Ectodermal cell (in vitro differentiated cells): Measurements from ENCODE around the gene ADAMTS12.

Source experiments
- H3K27ac ChIP-seq: 2 replicates; pipeline ENCODE4 v1.7.0; 2013; ENCODE audit warnings: mild to moderate bottlenecking, low read depth, low read length; ENCODE audit not compliant: insufficient read depth, poor library complexity, severe bottlenecking
- H3K27me3 ChIP-seq: 2 replicates; pipeline ENCODE4 v1.7.0; 2013; ENCODE audit warnings: mild to moderate bottlenecking, low read length; ENCODE audit not compliant: insufficient read depth, control insufficient read depth, poor library complexity, severe bottlenecking
- H3K36me3 ChIP-seq: one replicate; pipeline ENCODE4 v1.7.0; 2013; ENCODE audit warnings: low read length; ENCODE audit not compliant: control insufficient read depth, insufficient read depth
- H3K4me1 ChIP-seq: one replicate; pipeline ENCODE4 v1.7.0; 2013; ENCODE audit warnings: low read length; ENCODE audit not compliant: control insufficient read depth, insufficient read depth
- H3K4me3 ChIP-seq: 2 replicates; pipeline ENCODE4 v1.7.0; 2013; ENCODE audit warnings: low read depth, low read length, control low read depth; ENCODE audit not compliant: insufficient read depth
- H3K9me3 ChIP-seq: 2 replicates; pipeline ENCODE4 v1.7.0; 2013; ENCODE audit warnings: mild to moderate bottlenecking, low read length, moderate library complexity; ENCODE audit not compliant: control insufficient read depth
- WGBS, 2 experiments: methylation state at CpG; one replicate each; pipeline ENCODE4 v1.1.7; 2013; ENCODE audit warnings: missing lambda C conversion rate in 2 of 2; 5-methylcytosine and 5-hydroxymethylcytosine counted together

Gene ADAMTS12

DNA sequence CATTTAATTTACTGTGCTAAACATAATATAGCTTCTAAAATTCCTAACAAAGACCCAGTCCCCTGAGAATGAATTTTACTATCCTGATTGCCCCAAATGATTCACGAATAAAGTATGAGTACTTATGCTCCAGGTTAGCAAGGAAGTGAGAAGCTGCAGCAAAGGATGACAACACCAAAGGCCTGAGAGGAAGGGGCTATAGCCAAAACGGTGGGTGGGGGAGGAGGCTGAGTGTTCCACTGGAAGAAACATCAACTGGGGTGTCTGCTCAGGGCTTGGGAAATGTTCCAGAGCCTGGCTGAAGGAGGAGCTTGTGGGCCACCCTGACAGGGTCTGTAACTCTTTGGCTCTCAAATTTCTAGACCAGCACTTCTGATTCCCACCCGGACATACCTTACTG is 157.3 kb downstream of the ADAMTS12 start:
- Histone ChIP-seq H3K4me1 (peaks cover 9% of the 10 kb centered on the region), H3K27ac (no peak overlapping the region), H3K36me3 (no peaks in the 10 kb centered on the region), H3K4me3 (no peak overlapping the region), H3K27me3 (no peaks in the 10 kb centered on the region), H3K9me3 (no peaks in the 10 kb centered on the region)
- WGBS, 2 experiments: 72 to 73% methylated on average over 3 of the region's 3 CpGs

DNA sequence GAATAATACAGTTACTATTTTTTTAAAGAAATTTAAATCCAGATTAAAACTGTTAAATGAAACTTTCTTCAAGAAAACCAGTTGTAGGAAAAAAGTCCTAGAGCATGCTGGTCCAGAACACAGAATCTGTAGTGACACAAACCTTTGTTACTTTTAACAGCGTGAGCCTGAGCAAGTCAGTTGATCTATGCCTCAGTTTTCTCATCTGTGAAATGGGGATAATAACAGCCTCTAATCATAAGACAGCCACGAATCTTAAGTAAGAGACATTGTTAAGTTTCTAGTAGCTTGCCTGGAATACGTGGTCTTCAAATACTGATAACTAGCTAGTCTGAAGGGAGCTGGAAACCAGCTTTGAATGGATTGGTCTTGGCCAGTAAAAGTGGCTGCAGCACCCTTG is 158.6 kb downstream of the ADAMTS12 start:
- Histone ChIP-seq H3K27ac (no peak overlapping the region), H3K27me3 (no peaks in the 10 kb centered on the region), H3K36me3 (no peaks in the 10 kb centered on the region), H3K4me1 (peaks cover 9% of the 10 kb centered on the region), H3K9me3 (no peaks in the 10 kb centered on the region), H3K4me3 (no peak overlapping the region)
- WGBS, 2 experiments: 97 to 98% methylated on average over 3 of the region's 3 CpGs

DNA sequence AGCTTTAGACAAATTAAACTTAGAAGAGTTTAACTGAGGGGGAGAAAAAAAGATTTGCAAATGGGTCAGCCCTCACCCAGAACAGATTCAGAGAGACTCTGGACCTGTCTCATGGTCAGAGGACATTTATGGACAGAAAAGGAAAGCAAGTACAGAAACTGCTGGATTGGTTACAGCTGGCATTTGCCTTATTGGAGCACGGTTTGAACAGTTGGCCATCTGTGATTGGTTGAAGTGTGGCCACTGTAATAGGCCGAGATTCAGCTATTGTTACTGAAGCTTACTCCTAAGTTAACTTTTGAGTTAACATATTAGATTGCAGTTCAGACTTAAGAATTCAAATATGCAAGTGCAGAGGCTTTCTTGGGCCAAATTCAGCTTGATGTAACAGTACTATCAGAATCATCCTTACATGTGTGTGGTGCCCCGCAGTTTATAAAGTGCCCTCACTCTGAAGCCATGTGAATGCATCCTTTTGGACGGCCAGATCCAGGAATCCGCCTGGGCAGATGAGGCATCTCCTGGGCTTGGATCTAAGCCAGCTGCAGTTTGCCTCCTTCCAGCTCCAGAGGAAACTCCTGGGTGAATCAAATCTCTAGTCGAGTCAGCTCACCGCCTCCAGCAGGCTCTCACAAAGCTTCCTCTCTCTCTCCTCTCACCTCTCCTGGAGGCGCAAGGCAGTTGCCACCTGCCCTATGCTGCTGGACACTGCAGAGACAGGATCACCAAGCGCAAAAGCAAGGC is 165.2 kb downstream of the ADAMTS12 start:
- H3K27ac ChIP-seq: no peak overlapping the region
- H3K4me1 ChIP-seq: no peaks in the 10 kb centered on the region
- H3K36me3 ChIP-seq: no peaks in the 10 kb centered on the region
- H3K27me3 ChIP-seq: no peaks in the 10 kb centered on the region
- 87 to 89% methylated on average over 9 of the region's 9 CpGs for WGBS, 2 experiments
- H3K9me3 ChIP-seq: no peaks in the 10 kb centered on the region
- H3K4me3 ChIP-seq: no peak overlapping the region

DNA sequence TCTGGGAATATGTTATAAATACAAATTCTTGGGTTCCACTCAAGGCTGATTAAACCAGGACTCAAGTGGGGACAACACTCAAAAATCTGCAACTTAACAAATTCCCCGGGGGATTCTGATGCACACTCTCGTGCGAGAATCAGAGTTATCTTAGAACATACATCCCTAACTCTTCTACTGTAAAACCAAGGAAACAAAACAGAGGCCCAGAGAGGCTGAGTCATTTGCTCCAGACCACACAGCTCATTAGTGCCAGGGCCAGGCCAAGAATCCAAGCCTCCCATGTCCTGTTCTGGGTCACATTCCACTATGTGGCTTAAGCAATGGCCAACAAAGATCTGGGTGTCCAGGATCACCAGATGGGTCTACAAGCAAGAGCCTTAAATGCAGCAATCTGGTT is 166.0 kb downstream of the ADAMTS12 start:
- H3K27me3 ChIP-seq: no peaks in the 10 kb centered on the region
- H3K4me1 ChIP-seq: no peaks in the 10 kb centered on the region
- H3K4me3 ChIP-seq: no peak overlapping the region
- 94 to 95% methylated on average over 3 of the region's 3 CpGs for whole genome bisulfite sequencing, 2 experiments
- no peaks in the 10 kb centered on the region for H3K9me3 ChIP-seq
- H3K36me3 ChIP-seq: no peaks in the 10 kb centered on the region
- H3K27ac ChIP-seq: no peak overlapping the region

DNA sequence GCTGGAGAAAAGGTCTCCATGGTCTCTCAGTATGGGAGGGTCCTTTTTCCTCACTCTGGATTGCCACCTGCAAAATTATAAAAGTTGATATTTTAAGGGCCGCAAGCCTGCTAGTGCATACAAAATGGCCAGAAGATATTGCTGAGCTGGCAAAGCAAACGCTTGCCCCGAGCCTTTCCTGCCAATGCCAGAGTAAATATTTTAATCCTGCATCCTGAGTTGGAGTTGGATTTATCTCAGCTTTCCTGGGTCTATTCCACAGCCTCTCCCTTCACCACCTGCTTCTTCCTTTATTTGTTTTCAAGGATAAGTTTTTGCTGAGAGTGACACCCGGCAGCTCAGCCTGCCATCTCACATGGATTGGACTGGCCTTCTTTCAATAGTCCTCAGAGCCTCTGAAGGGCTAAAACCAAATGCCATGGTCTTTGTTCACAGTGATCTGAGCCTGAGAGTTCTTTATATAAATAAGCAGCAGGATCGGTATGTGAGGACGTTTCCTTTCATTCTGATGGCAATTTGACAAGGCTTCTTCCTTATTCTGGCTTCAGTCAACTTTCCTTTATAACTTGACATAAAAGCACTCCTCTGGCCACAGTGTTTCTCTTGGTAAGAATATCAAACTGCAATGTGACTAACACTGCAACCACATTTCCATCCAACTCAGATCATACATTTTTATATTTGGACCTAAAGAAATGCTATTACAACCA is 170.1 kb downstream of the ADAMTS12 start:
- no peak overlapping the region for H3K27ac ChIP-seq
- H3K9me3 ChIP-seq: no peaks in the 10 kb centered on the region
- H3K4me1 ChIP-seq: no peaks in the 10 kb centered on the region
- no peaks in the 10 kb centered on the region for H3K36me3 ChIP-seq
- H3K4me3 ChIP-seq: no peak overlapping the region
- H3K27me3 ChIP-seq: no peaks in the 10 kb centered on the region
- 69 to 77% methylated on average over 6 of the region's 6 CpGs for WGBS, 2 experiments

DNA sequence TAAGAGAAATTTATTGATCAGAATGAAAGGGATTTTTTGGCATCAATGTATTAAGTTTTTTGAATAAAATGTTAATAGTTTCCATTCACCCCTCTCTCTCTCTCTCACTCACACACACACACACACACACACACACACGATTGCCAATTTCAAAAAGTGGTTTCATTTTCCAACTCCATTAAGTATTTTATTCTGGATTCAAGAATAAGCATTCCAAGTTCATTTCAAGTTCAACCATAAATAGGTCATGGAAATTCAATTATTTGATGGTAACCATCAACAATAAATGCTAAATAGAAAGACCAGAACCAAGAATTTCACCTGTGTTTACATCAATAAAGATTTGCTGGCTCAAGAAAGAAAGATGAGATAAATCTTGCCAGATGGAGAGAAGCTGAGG is 171.6 kb downstream of the ADAMTS12 start:
- H3K36me3 ChIP-seq: peaks cover 3% of the 10 kb centered on the region
- H3K4me3 ChIP-seq: no peak overlapping the region
- H3K27me3 ChIP-seq: no peaks in the 10 kb centered on the region
- no peaks in the 10 kb centered on the region for H3K9me3 ChIP-seq
- 60 to 89% methylated on average over 1 of the region's 1 CpG for WGBS, 2 experiments
- H3K27ac ChIP-seq: no peak overlapping the region
- H3K4me1 ChIP-seq: no peaks in the 10 kb centered on the region

DNA sequence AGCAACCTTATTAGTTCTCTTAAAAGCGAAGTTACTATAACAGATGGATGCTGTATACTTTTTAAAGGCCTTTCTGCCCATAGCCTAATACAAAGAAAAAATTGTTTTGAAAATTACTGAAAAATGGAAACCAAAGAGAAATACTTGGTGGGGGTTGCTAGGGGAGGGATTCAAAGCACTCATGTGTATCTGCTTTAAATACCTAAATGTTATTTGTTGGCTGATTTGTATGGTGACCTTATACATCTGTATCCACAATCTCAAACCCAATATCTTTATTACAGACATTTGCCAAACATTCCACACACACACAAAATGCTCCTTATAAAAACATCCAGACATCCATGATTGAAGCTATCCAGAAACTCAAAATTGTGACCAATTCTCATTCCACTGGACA is 172.0 kb downstream of the ADAMTS12 start:
- H3K27ac ChIP-seq: no peak overlapping the region
- no peaks in the 10 kb centered on the region for H3K27me3 ChIP-seq
- peaks cover 3% of the 10 kb centered on the region for H3K36me3 ChIP-seq
- H3K4me3 ChIP-seq: no peak overlapping the region
- no peaks in the 10 kb centered on the region for H3K9me3 ChIP-seq
- no peaks in the 10 kb centered on the region for H3K4me1 ChIP-seq
- 88% methylated on average over 1 of the region's 1 CpG; no CpG with 5 or more reads in 1 of the 2 experiments for WGBS, 2 experiments

DNA sequence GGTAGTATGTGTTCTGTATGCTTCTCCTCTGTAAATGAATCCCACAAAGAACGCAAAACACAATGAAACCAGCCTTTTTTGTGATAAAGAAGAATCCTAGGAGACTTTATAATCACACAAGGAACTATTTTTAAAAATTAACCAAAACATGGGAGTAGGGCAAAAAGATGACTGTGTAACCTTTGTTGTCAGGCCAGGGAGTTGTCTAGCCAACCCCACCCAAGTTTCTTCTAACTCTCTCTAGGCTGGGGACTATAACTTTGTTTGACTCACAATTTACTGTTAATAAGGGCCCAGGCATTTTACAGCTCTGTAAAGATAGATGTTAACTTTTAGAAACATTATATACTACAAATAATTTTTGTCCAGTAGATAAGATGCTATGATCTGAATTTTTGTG is 176.1 kb downstream of the ADAMTS12 start:
- H3K4me3 ChIP-seq: no peak overlapping the region
- H3K27ac ChIP-seq: no peak overlapping the region
- H3K36me3 ChIP-seq: peaks cover 3% of the 10 kb centered on the region
- H3K9me3 ChIP-seq: no peaks in the 10 kb centered on the region
- H3K27me3 ChIP-seq: no peaks in the 10 kb centered on the region
- no peaks in the 10 kb centered on the region for H3K4me1 ChIP-seq
- WGBS, 2 experiments: 90% methylated on average over 1 of the region's 1 CpG; no CpG with 5 or more reads in 1 of the 2 experiments

DNA sequence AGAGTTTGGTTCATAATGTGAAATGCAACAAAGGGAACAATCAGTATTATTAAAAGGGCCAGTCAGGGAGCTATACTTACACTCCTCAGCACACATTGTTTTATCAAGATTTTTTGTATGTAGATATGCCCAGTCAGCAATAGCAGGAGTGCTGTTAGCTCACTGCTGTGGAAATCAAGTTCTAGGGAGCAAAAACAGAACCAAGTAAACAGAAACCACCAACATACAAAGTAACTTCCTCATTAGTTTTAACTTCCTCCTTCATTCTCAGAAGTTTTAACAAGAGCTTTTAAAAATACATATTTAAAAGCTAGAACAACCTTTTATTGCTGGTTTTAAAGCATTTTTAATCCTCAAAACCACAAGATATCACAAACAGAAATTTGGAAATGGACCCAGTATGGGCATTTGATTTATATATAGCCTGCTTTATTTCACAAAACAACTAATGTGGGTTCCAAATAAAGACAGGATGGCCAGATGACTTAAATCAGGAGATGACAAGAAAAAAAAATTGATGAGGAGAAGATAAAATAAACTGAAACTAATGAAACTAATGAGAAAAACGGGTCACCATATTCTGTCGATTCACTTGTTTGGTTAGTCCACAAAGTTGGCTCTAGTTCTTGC is 178.5 kb downstream of the ADAMTS12 start:
- no peaks in the 10 kb centered on the region for H3K9me3 ChIP-seq
- WGBS, 2 experiments: 67 to 72% methylated on average over 2 of the region's 2 CpGs
- H3K27ac ChIP-seq: no peak overlapping the region
- H3K4me1 ChIP-seq: no peaks in the 10 kb centered on the region
- peaks cover 3% of the 10 kb centered on the region for H3K36me3 ChIP-seq
- no peak overlapping the region for H3K4me3 ChIP-seq
- H3K27me3 ChIP-seq: no peaks in the 10 kb centered on the region

DNA sequence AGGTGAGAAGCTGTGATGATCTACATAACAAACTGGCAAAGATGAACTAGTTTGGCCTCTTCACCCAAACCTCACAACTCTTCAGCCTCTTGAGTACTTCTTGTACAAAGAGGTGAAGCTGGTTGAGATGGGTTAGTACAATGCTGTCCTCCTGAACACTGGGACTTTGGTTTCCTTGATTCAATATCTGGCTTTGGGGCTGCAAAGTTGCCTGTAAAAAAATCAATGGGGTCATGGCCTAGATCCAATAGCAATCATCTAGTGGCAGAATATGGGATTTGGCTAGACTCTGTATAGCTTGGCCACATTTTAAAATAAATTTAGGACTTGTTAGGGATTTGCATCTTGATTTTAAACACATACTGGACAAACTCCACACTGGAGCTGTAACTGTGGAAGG is 179.1 kb downstream of the ADAMTS12 start:
- H3K27ac ChIP-seq: no peak overlapping the region

More for the DNA sequence above, 179.1 kb downstream of the ADAMTS12 start:
- peaks cover 3% of the 10 kb centered on the region for H3K36me3 ChIP-seq
- H3K4me1 ChIP-seq: no peaks in the 10 kb centered on the region
- no peak overlapping the region for H3K4me3 ChIP-seq
- H3K9me3 ChIP-seq: no peaks in the 10 kb centered on the region
- no peaks in the 10 kb centered on the region for H3K27me3 ChIP-seq
